GM18873 (cell line): ENCODE results near the gene TAP2.
"Not testable (repeated sequence)": the region's sequence is repeated elsewhere in the genome, so short reads cannot be mapped to it uniquely, and the experiment has no call there.

Source experiments
- ATAC-seq: cut with Tn5 transposase; IDR thresholded peaks from one replicate; pipeline ENCODE4 v1.9.1; 2021; ENCODE audit warnings: mild to moderate bottlenecking, moderate library complexity, moderate number of reproducible peaks; ENCODE audit not compliant: unreplicated experiment, low FRiP score

The TAP2 gene

DNA sequence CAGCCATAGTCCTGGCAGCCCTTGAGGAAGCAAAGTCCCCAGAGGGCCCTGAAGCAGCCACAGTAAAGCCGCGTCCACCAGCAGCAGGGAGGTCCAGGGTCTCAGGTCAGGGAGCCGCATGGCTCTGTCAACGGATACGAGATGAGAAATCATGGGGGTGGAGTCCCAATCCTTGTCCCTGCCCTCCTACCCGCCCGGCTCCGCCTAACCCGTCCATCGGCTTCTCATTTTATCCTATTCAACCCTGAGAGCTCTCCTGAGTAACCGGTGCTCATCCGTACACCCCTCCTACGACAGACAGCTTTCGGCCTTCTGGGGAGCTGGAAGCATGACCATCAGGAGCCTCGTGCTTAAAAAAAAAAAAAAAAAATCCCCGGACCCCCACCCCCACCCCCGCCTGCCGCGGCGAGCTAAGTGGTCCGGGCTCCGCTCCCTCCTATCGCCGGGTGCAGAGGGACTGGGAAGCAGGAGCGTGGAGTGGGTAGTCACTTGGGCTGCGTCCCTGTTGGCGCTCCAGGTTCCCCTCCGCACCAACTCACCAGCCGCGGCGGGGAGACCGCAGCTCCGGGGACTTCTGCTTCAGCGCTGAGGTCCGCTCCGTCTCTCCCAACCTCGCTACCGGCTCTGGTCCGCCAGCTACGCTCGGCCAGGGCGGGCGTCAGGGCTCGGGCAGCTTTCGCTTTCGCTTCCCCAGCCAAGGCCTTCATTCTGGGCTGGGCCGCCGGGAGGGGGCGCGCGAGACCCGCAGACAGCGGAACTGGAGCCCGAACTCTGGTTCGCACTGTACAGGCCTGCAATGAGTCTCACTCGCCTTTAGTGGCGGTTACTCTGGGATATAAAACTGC, at the start of gene TAP2:
TAP2 (minus strand) TSS at position 626 of the 845 bp plus-strand sequence; CDS start at position 120, 506 bp downstream.
- peak; percentile 82 for ATAC-seq

GRCh38 chr6:32887616-32888015, 49.1 kb upstream of the TAP2 start:
- ATAC-seq = no peak

DNA sequence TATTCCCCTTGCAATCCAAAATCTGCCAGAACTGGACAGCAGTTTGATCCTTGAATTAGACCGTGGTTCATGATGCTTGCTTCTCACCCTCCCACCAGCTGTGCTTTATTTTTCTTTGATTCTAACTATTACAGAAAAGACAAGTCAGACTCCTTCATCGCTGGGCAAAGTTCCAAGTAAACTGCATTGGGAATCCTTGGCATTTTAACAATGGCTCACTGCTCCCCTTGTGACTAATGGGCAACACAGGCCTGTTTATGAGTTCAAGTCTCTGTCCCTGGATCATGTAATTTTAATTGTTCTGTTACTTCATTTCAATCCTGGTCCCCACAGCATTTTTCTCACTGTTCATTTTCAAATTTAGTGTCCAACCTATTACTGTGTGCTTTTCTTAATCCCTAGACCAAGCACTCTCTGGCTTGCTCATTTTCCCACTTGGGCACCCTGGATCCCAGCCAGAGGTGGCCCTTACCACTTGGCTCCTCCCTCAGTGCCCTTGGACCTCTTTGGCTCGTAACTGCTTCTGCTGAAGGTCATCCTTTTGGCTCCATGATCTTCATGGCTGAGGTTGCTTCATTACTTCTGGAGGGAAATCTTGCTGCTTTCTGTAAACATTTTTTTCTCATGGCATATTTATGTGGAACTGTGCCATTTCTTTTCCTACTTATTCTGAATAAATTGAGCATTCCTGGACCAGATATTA, 48.3 kb upstream of the TAP2 start:
- ATAC-seq = no peak

GRCh38 chr6:32885698-32886286, 47.3 kb upstream of the TAP2 start:
- ATAC-seq = no peak

DNA sequence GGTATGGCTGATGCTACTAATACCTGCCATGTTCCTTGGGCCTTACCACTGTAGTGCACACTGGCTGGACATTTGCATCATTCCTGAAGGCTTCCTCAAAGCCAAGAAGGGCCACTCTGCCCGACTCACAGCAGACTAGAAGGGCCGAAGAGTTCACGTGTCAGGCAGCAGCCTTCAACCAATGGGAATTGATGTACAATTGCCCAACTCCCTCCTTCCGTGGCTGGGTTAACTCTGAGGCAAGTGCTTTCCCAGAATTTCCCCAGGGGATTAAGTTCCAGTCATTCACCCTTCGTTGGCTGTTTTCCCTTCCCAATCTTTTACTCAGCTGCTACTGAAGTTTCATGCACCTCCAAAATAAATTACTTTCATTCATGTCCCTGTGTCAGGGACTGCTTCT, 45.2 kb upstream of the TAP2 start:
- ATAC-seq = no peak

DNA sequence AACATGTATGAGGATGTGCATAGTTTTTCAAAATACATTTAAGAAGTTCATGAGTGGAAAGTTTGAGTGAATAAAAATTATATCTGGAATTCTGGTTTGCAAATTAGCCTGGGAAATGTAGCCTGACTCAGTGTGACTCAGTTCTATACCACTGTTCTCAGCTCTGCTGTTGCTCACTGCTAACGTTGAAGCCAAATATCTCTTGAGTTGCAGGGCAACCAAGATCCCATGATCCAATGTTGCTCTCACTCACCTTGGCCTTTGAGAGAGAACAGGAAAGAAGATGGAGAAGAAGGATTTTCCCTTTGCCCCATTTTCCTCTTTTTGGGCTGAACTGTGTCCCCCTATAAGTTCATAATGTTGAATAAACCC, 44.3 kb upstream of the TAP2 start:
- no peak for ATAC-seq

DNA sequence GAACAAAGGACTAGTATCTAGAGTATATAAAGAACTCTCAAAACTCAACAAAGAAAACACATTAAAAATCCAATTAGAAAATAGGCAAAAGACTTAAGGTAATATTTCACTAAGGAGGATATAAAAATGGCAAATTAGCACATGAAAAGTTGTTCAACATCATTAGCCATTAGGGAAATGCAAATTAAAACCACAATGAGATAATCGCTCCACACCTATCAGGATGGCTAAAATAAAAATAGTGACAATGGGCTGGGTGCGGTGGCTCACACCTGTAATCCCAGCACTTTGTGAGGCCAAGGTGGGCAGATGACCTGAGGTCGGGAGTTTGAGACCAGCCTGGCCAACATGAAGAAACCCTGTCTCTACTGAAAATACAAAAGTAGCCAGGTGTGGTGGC, 42.4 kb upstream of the TAP2 start:
- ATAC-seq = not testable (repeated sequence)

DNA sequence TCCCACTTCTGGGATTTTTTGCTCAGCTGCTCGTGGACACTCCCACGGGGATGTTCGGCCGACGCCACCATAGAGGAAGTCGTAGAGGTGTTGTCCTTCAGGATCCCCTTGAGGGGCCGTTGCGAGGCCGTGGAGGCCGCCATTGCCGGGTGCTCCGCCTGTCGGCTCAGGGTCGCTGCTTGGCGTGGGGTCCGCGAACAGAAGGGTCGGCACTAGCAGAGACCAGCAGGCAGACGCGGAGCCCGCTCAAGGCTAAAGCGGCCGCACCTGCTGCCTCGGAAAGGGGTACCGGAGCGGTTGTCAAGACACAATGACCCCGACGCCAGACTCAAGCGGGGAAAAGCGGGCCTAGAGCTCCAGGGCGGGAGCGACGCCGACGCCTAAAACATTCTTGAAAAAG, 41.2 kb upstream of the TAP2 start:
- ATAC-seq = no peak

- no peak for ATAC-seq
Measured at GRCh38 chr6:32876603-32877002, 38.1 kb upstream of the TAP2 start.

GRCh38 chr6:32873947-32874346, 35.4 kb upstream of the TAP2 start:
- ATAC-seq = not testable (repeated sequence)

DNA sequence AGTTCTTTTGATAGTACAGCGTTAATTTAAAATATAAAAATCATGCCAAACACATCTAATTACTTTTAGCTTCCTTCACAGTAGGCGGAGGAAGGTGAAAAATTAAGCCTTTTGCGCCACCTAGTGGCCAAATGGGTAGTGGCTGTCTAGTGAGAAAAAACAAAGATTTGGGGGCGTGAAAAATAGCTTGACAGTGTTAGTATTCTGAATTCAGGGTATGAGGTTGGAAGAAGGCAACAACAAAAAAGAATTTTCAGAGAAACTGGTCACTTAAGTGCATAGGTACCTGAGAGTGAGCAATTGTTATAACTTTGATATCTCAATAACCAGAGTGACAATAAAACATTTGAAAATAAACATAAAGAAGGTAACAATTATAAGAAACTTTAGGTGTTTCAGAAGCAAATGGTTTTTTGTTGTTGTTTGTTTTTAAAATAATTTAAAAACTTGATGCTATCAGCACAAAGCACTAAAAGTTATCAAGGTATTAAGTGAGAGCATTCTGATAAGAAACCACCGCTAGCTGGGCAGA, 29.8 kb upstream of the TAP2 start:
- ATAC-seq = no peak

DNA sequence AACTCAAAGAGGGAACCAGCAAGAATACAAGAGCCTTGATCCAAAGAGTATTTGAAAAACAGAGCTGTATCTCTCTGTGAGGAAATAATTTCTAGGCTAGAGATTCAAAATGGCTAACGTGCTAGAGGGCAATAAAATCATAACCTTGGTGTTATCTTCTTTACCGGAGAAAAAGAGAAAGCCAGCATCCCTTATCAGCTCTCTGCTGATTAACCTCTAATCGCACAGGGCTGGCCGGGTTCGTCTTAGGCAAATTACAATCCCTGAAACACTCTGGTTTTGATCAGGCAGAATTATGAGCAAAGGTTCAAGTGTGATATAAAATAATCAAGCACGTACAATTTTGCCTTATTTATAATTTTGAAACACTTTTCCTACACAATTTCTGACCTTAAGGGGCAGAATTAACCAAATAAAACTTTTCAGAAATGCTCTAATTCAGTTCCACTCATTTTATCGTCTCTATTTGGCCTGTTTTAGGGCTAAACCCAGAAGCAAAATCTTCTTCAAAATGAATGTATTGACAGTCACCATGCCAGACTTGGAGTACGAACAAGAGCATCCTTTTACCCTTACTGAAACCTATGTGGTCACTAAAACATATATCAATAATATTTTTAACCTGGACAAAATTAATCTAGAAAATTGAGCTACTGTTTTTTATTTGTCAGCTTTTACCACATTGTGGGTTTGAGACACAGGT, 29.2 kb upstream of the TAP2 start:
- no peak for ATAC-seq

- ATAC-seq = no peak
Measured at GRCh38 chr6:32867022-32867477, 28.5 kb upstream of the TAP2 start.

DNA sequence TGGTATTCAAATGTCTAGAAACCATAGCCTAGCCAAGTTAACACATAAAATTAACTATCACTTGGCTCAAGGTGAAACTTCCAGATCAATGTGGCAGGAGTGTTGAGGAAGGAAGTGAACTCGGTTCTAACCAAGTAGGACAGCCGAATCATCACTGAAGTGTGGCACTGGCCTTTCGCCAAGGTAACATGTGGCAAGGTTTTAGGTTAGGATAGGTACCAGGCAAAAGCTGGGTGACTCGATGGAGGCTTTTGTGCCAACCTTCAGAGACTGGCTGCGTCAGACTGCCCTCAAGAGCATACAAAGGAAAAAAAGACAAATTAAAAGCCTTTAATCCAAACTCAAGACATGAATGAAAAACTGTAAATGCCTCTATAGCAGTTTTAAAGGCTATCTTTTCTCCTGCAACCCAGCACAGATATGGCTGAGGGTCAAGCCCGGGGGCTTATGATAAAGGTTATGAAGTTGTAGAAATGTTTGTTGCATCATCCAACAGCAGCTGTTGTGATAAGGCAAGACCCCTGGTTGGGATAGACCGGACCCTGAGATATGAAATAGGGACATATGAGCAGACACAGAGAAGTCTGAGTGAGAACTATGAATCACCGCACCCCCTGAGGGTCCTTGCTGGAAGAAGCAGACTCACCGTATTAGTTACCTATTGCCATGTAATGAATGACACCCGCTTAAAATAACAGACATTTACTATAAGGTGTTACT, 27.3 kb upstream of the TAP2 start:
- ATAC-seq = no peak

DNA sequence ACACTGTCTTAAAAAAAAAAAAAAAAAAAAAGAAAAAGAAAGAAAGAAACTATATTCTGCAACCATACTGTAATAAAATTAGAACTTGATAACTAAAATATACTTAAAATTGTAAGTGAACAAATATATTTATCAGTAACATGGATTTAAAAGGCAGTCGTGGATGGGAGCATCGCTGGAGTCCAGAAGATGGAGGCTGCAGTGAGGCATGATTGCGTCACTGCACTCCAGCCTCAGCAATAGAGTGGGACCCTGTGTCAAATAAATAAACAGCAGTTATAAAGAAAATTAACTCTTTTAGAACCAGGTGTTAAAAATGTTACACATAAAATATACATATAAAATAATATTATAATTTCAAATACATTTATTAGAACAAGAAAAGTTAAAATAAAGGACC, 24.2 kb upstream of the TAP2 start:
- no peak for ATAC-seq

- no peak for ATAC-seq
Measured at GRCh38 chr6:32860674-32861073, 22.1 kb upstream of the TAP2 start.

DNA sequence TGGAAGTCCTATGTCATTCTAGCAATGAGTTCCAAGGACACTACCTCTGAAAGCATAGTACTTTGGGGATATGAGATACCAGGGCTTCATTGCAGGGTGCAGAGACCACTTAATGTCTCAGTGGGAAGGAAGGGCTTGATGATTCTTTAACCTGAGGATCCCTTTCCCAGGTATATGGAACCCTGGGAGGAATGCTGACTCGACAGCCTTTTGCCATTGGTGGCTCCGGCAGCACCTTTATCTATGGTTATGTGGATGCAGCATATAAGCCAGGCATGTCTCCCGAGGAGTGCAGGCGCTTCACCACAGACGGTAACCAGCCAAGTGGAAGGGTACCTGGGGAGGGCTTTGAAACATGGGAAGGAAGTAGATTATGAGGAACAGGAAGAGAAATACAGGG, 19.7 kb upstream of the TAP2 start:
- ATAC-seq = no peak

DNA sequence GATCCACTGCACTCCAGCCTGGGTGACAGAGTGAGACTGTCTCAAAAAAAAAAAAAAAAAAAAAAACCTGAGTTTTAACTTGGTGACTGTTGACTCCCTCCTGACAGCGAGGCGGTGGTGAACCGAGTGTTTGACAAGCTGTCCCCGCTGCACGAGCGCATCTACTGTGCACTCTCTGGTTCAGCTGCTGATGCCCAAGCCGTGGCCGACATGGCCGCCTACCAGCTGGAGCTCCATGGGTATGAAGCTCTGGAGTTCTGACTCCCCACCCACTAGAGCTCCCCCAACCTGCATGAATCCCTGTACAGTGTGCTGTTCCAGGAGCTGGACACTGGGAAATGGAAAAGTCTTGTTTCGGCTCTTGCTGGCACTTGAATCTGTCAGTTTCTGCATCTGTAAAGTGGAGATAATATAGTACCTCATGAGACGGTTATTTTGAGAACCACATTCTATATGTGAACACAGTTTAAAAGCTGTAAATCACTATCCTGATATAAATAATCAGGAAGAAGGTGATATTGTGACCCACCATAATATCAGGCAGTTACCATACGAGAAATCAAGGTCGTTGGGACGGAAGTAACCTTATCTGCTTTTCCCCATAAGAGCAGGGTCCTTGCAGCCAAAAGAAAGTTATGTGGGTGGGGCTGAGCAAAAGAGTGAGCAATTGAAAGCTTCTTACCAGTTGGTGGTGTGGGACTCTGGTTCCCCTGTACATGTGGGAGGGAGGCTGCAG, 18.8 kb upstream of the TAP2 start:
- ATAC-seq = no peak

DNA sequence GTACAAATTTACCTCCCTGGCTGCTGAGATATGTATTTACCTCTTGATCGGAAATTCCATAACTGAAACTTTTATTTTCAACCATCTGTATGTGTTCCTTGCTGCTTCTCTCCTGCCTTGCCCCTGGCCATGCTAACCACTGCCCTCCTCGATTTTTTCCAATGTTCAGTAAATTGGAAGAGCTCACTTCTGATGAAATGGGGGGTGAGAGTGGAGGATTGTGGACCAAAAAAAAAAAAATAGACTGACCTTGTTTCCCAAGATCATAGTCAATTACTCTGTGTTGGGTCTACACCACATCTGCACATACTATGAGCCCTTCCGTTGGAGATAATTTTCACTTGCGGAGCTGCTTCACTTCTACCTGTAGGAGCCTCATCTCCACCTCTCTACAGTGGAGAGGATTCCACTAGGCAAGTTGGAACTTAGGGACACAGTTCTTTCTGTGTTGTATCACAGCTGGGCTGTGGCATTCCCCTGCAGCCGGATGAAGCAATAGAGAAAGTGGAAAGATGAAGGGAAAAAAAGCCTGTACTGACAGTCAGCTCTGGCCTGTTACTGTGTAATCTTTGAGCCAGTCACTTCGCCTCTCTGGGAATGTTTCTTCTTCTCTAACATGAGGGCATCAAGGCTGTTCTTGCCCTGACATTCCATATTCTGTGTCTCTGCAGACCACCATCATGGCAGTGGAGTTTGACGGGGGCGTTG, 17.1 kb upstream of the TAP2 start:
- ATAC-seq = no peak
